Measurements from ENCODE around the gene MKNK2.

MKNK2 gene

GRCh38 chr19:2057484-2058469, 6.7 kb upstream of the MKNK2 start:
- Mint-ChIP-seq H3K36me3 (peaks cover 1% of the 10 kb centered on the region), H3K9me3 (no peaks in the 10 kb centered on the region), H3K27me3 (no peaks in the 10 kb centered on the region), H3K27ac (peak overlapping the region; percentile 87), H3K4me1 (peaks cover 76% of the 10 kb centered on the region), H3K4me3 (peak overlapping the region; percentile 50)
- no peak for DNase-seq
- CTCF ChIA-PET, result interaction anchor here (2.6 kb wide), 1 partner anchor 11 kb away, joined by 14 read pairs; no protein-coding TSS in a partner anchor

- peak; percentile 46 for DNase-seq
- no peaks in the 10 kb centered on the region for H3K27me3 Mint-ChIP-seq
- H3K27ac Mint-ChIP-seq, result peak overlapping the region; percentile 72
- CTCF ChIA-PET, result no interaction called here
- H3K4me1 Mint-ChIP-seq, result peaks cover 78% of the 10 kb centered on the region
- peaks cover 1% of the 10 kb centered on the region for H3K36me3 Mint-ChIP-seq
- H3K4me3 Mint-ChIP-seq, result peak overlapping the region; percentile 50
- no peaks in the 10 kb centered on the region for H3K9me3 Mint-ChIP-seq
These were observed 5.8 kb upstream of the MKNK2 start for GRCh38 chr19:2056837-2057192.

GRCh38 chr19:2055931-2056836, 5.1 kb upstream of the MKNK2 start:
- Mint-ChIP-seq H3K27ac (peak overlapping the region; percentile 95), H3K4me1 (peaks cover 80% of the 10 kb centered on the region), H3K9me3 (no peaks in the 10 kb centered on the region), H3K27me3 (no peaks in the 10 kb centered on the region), H3K4me3 (peak overlapping the region; percentile 61), H3K36me3 (peaks cover 1% of the 10 kb centered on the region)
- CTCF ChIA-PET, result no interaction called here
- DNase-seq, result peak; percentile 61

GRCh38 chr19:2054763-2055162, 3.7 kb upstream of the MKNK2 start:
- Mint-ChIP-seq H3K4me1 (peaks cover 73% of the 10 kb centered on the region), H3K27ac (peak overlapping the region; percentile 95), H3K4me3 (peak overlapping the region; percentile 14), H3K27me3 (no peaks in the 10 kb centered on the region), H3K9me3 (no peaks in the 10 kb centered on the region), H3K36me3 (peaks cover 3% of the 10 kb centered on the region)
- CTCF ChIA-PET, result no interaction called here
- DNase-seq, result no peak

- Mint-ChIP-seq H3K9me3 (no peaks in the 10 kb centered on the region), H3K27ac (peak overlapping the region; percentile 95), H3K4me3 (peak overlapping the region; percentile 10), H3K4me1 (peaks cover 75% of the 10 kb centered on the region), H3K36me3 (peaks cover 10% of the 10 kb centered on the region), H3K27me3 (no peaks in the 10 kb centered on the region)
- CTCF ChIA-PET, result interaction anchor here (2.4 kb wide), 1 partner anchor 16 kb away, joined by 16 read pairs; no protein-coding TSS in a partner anchor
- no peak for DNase-seq
These were observed 2.8 kb upstream of the MKNK2 start for GRCh38 chr19:2053601-2054389.

GRCh38 chr19:2051773-2052704, 995 bp upstream of the MKNK2 start:
- no peaks in the 10 kb centered on the region for H3K9me3 Mint-ChIP-seq
- CTCF ChIA-PET, result interaction anchor here (0.6 to 2.4 kb wide), 6 partner anchors 10 to 156 kb away, joined by 3 to 16 read pairs (median 3); partner anchors contain the start of gene CSNK1G2
- peak overlapping the region; percentile 95 for H3K27ac Mint-ChIP-seq
- peaks cover 10% of the 10 kb centered on the region for H3K36me3 Mint-ChIP-seq
- peak overlapping the region; percentile 75 for H3K4me3 Mint-ChIP-seq
- peak; percentile 70 for DNase-seq
- no peaks in the 10 kb centered on the region for H3K27me3 Mint-ChIP-seq
- H3K4me1 Mint-ChIP-seq, result peaks cover 71% of the 10 kb centered on the region

GRCh38 chr19:2050349-2050990, 574 bp downstream of the MKNK2 start:
- peak; percentile 56 for DNase-seq
- Mint-ChIP-seq H3K9me3 (no peaks in the 10 kb centered on the region), H3K27ac (peak overlapping the region; percentile 85), H3K4me1 (peaks cover 62% of the 10 kb centered on the region), H3K4me3 (peak overlapping the region; percentile 87), H3K27me3 (no peaks in the 10 kb centered on the region), H3K36me3 (peaks cover 13% of the 10 kb centered on the region)
- CTCF ChIA-PET, result no interaction called here

GRCh38 chr19:2049741-2050348, 1.2 kb downstream of the MKNK2 start:
- peak; percentile 81 for DNase-seq
- peaks cover 58% of the 10 kb centered on the region for H3K4me1 Mint-ChIP-seq
- CTCF ChIA-PET, result no interaction called here
- H3K36me3 Mint-ChIP-seq, result peaks cover 15% of the 10 kb centered on the region
- H3K4me3 Mint-ChIP-seq, result peak overlapping the region; percentile 87
- H3K27ac Mint-ChIP-seq, result peak overlapping the region; percentile 85
- no peaks in the 10 kb centered on the region for H3K27me3 Mint-ChIP-seq
- no peaks in the 10 kb centered on the region for H3K9me3 Mint-ChIP-seq

- Mint-ChIP-seq H3K4me1 (peaks cover 57% of the 10 kb centered on the region), H3K27ac (peak overlapping the region; percentile 85)
- CTCF ChIA-PET, result no interaction called here
These were observed 1.9 kb downstream of the MKNK2 start for GRCh38 chr19:2048959-2049740.

GRCh38 chr19:2048104-2048958, 2.7 kb downstream of the MKNK2 start:
- no peaks in the 10 kb centered on the region for H3K9me3 Mint-ChIP-seq
- peak overlapping the region; percentile 87 for H3K4me3 Mint-ChIP-seq
- no peaks in the 10 kb centered on the region for H3K27me3 Mint-ChIP-seq
- CTCF ChIA-PET, result no interaction called here
- no peak for DNase-seq
- H3K4me1 Mint-ChIP-seq, result peaks cover 56% of the 10 kb centered on the region
- H3K27ac Mint-ChIP-seq, result peak overlapping the region; percentile 68
- H3K36me3 Mint-ChIP-seq, result peaks cover 20% of the 10 kb centered on the region

More at GRCh38 chr19:2048959-2049740, 1.9 kb downstream of the MKNK2 start:
- H3K9me3 Mint-ChIP-seq, result no peaks in the 10 kb centered on the region
- no peak for DNase-seq
- peak overlapping the region; percentile 87 for H3K4me3 Mint-ChIP-seq
- H3K27me3 Mint-ChIP-seq, result no peaks in the 10 kb centered on the region
- peaks cover 16% of the 10 kb centered on the region for H3K36me3 Mint-ChIP-seq

Data from activated naive CD4-positive, alpha-beta T cell treated with anti-CD3 and anti-CD28 coated beads, Interleukin-2, amount 10 ng/mL, durations not matched to agents 7 days and 5 days (primary cell).